IPS-18a (cell line): Measurements from ENCODE around the gene ADAMTS17.
"Not testable (repeated sequence)": the region's sequence is repeated elsewhere in the genome, so short reads cannot be mapped to it uniquely, and the experiment has no call there.

Source experiments
- H3K27ac ChIP-seq: one replicate; pipeline ENCODE4 v1.5.1; 2013; ENCODE audit warnings: low read length
- H3K27me3 ChIP-seq: one replicate; pipeline ENCODE4 v1.6.1; 2013; ENCODE audit warnings: mild to moderate bottlenecking, low read length; ENCODE audit not compliant: control insufficient read depth, insufficient read depth
- H3K36me3 ChIP-seq: one replicate; pipeline ENCODE4 v1.6.1; 2013; ENCODE audit warnings: low read depth, low read length; ENCODE audit not compliant: control insufficient read depth
- H3K4me1 ChIP-seq: one replicate; pipeline ENCODE4 v1.6.1; 2013; ENCODE audit warnings: low read depth, low read length; ENCODE audit not compliant: control insufficient read depth
- H3K4me3 ChIP-seq: one replicate; pipeline ENCODE4 v1.5.1; 2013; ENCODE audit warnings: low read length
- H3K9ac ChIP-seq: one replicate; pipeline ENCODE4 v1.6.1; 2013; ENCODE audit warnings: mild to moderate bottlenecking, low read length, moderate library complexity
- H3K9me3 ChIP-seq: one replicate; pipeline ENCODE4 v1.6.1; 2013; ENCODE audit warnings: low read depth, low read length; ENCODE audit not compliant: control insufficient read depth

ADAMTS17 gene

GRCh38 chr15:99981839-99982658, 359.7 kb downstream of the ADAMTS17 start:
- no peaks in the 10 kb centered on the region for H3K36me3 ChIP-seq
- no peak overlapping the region for H3K9ac ChIP-seq
- H3K9me3 ChIP-seq: no peaks in the 10 kb centered on the region
- peaks cover 44% of the 10 kb centered on the region for H3K4me1 ChIP-seq
- no peak overlapping the region for H3K4me3 ChIP-seq
- no peak overlapping the region for H3K27ac ChIP-seq
- H3K27me3 ChIP-seq: no peaks in the 10 kb centered on the region

DNA sequence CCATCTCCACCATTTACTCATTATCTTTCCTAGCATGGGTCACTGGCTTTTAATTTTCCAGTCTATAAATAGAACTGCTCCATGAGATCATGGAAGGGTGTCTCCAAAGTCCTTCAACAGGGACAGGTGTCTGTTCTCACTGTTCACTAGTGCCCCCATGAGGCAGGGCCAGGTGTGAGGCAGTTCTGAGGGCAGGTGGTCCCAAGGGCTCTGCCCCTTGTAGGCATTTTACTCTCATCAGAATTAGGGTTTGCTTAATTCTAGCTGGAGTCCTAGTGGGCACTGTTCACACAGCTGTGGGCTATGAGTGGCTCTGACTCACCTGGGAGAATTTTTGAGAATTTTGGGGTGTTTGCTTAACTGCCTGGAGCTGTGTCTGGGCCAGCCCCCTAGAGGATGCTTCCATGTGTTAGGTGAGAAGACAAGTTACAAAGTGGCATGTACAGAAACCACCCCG, 360.6 kb downstream of the ADAMTS17 start:
- Histone ChIP-seq H3K9me3 (no peaks in the 10 kb centered on the region), H3K27ac (no peak overlapping the region), H3K36me3 (no peaks in the 10 kb centered on the region), H3K27me3 (no peaks in the 10 kb centered on the region), H3K9ac (no peak overlapping the region), H3K4me1 (peaks cover 44% of the 10 kb centered on the region), H3K4me3 (no peak overlapping the region)

GRCh38 chr15:99980752-99981151, 361.0 kb downstream of the ADAMTS17 start:
- Histone ChIP-seq H3K9ac (no peak overlapping the region), H3K4me3 (no peak overlapping the region), H3K9me3 (no peaks in the 10 kb centered on the region)

DNA sequence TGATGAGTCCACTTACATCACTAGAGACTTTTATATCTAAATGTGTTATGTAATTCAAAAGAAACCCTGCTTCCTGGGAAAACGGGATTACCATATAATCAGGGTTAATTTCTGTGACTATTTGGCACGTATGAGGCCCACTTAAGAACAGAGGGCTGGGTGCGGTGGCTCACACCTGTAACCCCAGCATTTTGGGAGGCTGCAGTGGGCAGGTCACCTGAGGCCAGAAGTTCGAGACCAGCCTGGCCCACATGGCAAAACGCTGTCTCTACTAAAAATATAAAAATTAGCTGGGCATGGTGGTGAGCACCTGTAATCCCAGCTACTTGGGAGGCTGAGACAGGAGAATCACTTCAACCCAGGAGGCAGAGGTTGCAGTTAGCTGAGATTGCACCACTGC, 361.9 kb downstream of the ADAMTS17 start:
- not testable (repeated sequence) for H3K27ac ChIP-seq, H3K9ac ChIP-seq, H3K9me3 ChIP-seq, H3K36me3 ChIP-seq, H3K4me3 ChIP-seq, H3K27me3 ChIP-seq
- peaks cover 42% of the 10 kb centered on the region for H3K4me1 ChIP-seq

More at GRCh38 chr15:99980752-99981151, 361.0 kb downstream of the ADAMTS17 start:
- Histone ChIP-seq H3K27me3 (no peaks in the 10 kb centered on the region), H3K27ac (no peak overlapping the region), H3K4me1 (peaks cover 44% of the 10 kb centered on the region), H3K36me3 (no peaks in the 10 kb centered on the region)

DNA sequence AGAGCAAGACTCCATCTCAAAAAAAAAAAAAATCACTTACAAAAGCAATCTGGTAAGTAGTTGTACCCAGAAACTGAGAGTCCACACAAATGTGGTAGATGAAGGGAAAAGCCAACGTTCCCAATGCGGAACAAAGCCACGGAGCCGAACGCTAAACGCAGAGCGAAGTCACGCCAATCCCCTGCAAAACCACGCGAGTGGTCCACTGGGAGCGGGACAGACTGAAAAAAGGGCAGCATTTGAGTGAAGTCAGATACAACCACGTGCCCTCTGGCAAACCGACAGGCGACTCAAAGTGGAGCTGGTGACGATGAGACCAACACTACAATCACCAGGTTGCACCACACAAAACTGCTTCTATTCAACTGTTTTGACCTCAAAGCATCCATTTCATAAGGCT, 362.4 kb downstream of the ADAMTS17 start:
- H3K27ac ChIP-seq: no peak overlapping the region
- H3K9me3 ChIP-seq: no peaks in the 10 kb centered on the region
- H3K27me3 ChIP-seq: no peaks in the 10 kb centered on the region
- no peaks in the 10 kb centered on the region for H3K36me3 ChIP-seq
- no peak overlapping the region for H3K9ac ChIP-seq
- no peak overlapping the region for H3K4me3 ChIP-seq
- peaks cover 37% of the 10 kb centered on the region for H3K4me1 ChIP-seq

DNA sequence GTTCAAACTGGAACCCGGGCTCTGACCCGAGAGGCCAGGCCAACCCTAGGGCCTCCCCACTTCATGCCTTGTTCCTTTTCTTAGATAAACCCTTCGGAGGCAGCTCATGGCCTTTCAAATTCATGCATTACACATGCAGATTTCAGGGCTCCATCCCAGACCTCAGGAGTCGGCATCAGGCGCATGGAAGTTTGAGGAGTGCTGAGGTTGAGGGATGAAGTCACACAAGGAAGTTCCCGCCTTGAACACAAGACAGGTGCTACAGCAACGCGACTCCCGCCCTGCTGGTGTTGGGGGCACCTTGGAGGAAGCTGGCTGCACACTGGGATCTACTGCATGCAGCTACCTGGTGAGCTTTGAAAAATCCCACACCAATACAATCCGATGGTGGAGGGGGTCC, 363.3 kb downstream of the ADAMTS17 start:
- Histone ChIP-seq H3K9me3 (no peaks in the 10 kb centered on the region), H3K27ac (no peak overlapping the region), H3K9ac (no peak overlapping the region), H3K4me1 (peaks cover 28% of the 10 kb centered on the region), H3K27me3 (no peaks in the 10 kb centered on the region), H3K36me3 (no peaks in the 10 kb centered on the region), H3K4me3 (no peak overlapping the region)

- Histone ChIP-seq H3K36me3 (no peaks in the 10 kb centered on the region), H3K4me3 (no peak overlapping the region), H3K9me3 (no peaks in the 10 kb centered on the region), H3K27ac (no peak overlapping the region), H3K4me1 (peaks cover 23% of the 10 kb centered on the region), H3K27me3 (no peaks in the 10 kb centered on the region), H3K9ac (no peak overlapping the region)
These were observed 363.8 kb downstream of the ADAMTS17 start for GRCh38 chr15:99977929-99978328.

GRCh38 chr15:99976811-99977271, 364.9 kb downstream of the ADAMTS17 start:
- H3K9me3 ChIP-seq: no peaks in the 10 kb centered on the region
- H3K27ac ChIP-seq: no peak overlapping the region
- no peak overlapping the region for H3K4me3 ChIP-seq
- H3K36me3 ChIP-seq: no peaks in the 10 kb centered on the region
- H3K9ac ChIP-seq: no peak overlapping the region
- H3K27me3 ChIP-seq: no peaks in the 10 kb centered on the region
- H3K4me1 ChIP-seq: peaks cover 12% of the 10 kb centered on the region

DNA sequence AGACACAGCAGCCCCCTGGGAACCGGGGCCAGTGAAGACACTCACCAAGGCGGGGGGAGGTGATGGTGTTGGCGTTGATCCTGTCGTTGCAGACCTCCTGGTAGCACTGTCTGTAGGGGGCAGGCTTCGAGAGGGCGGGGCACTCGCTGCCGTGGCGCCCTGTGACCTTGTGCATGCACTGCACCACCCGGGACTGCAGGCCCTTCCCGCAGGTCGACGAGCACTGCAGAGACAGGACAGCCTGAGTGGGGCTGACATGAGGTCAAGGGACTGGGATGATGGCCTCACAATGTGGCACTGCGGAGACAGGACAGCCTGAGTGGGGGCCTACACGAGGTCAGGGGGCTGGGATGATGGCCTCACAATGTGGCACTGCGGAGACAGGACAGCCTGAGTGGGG, 365.8 kb downstream of the ADAMTS17 start:
- no peaks in the 10 kb centered on the region for H3K9me3 ChIP-seq
- no peak overlapping the region for H3K27ac ChIP-seq
- no peak overlapping the region for H3K9ac ChIP-seq
- peaks cover 11% of the 10 kb centered on the region for H3K4me1 ChIP-seq
- no peaks in the 10 kb centered on the region for H3K27me3 ChIP-seq
- H3K4me3 ChIP-seq: no peak overlapping the region
- no peaks in the 10 kb centered on the region for H3K36me3 ChIP-seq

- H3K4me1 ChIP-seq: peaks cover 11% of the 10 kb centered on the region
- H3K4me3 ChIP-seq: no peak overlapping the region
- no peak overlapping the region for H3K27ac ChIP-seq
- no peaks in the 10 kb centered on the region for H3K36me3 ChIP-seq
- no peak overlapping the region for H3K9ac ChIP-seq
- H3K27me3 ChIP-seq: no peaks in the 10 kb centered on the region
- no peaks in the 10 kb centered on the region for H3K9me3 ChIP-seq
These were observed 367.5 kb downstream of the ADAMTS17 start for GRCh38 chr15:99974246-99974645.

DNA sequence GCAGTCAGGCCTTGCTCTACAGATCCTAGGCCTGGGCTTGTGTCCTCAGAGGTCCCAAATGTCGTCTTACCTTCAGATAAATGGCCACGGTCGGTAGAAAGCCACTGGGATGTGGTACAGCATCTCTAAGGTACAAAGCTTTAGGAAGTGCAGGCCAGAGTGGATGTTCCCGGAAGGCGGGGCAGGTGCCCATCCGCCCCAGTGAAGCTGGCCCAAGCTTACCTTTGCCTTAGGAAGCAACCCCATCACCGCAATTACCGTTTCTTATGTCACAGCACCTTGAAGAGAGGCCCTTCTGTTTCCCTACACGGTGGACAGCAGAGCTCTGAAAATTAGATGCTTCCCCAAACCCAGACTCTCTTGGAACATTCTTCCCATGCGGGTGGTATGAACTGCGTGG, 368.4 kb downstream of the ADAMTS17 start:
- Histone ChIP-seq H3K4me1 (peaks cover 6% of the 10 kb centered on the region), H3K36me3 (no peaks in the 10 kb centered on the region), H3K4me3 (no peak overlapping the region), H3K9ac (no peak overlapping the region), H3K9me3 (no peaks in the 10 kb centered on the region), H3K27me3 (no peaks in the 10 kb centered on the region), H3K27ac (no peak overlapping the region)

GRCh38 chr15:99970891-99971430, 370.8 kb downstream of the ADAMTS17 start:
- H3K27ac ChIP-seq: no peak overlapping the region
- H3K4me1 ChIP-seq: no peaks in the 10 kb centered on the region
- no peaks in the 10 kb centered on the region for H3K27me3 ChIP-seq
- H3K36me3 ChIP-seq: no peaks in the 10 kb centered on the region
- H3K9me3 ChIP-seq: no peaks in the 10 kb centered on the region
- no peak overlapping the region for H3K4me3 ChIP-seq
- H3K9ac ChIP-seq: no peak overlapping the region
